ENCODE measurements around the gene UCHL3. TPM values are rescaled to one million over a fixed set of nuclear protein-coding genes. Genes with fewer than 3 reads are reported as not detected.

UCHL3 gene
- total RNA-seq (2014; rRNA removed; shearing (Covaris generic)) (42.8 and 46.7 TPM in 2 replicates), polyA plus RNA-seq (2016; fragmentation: Nextera tagmentation; extraction: Ambion mirVana) (116 and 118 TPM in 2 replicates)

DNA sequence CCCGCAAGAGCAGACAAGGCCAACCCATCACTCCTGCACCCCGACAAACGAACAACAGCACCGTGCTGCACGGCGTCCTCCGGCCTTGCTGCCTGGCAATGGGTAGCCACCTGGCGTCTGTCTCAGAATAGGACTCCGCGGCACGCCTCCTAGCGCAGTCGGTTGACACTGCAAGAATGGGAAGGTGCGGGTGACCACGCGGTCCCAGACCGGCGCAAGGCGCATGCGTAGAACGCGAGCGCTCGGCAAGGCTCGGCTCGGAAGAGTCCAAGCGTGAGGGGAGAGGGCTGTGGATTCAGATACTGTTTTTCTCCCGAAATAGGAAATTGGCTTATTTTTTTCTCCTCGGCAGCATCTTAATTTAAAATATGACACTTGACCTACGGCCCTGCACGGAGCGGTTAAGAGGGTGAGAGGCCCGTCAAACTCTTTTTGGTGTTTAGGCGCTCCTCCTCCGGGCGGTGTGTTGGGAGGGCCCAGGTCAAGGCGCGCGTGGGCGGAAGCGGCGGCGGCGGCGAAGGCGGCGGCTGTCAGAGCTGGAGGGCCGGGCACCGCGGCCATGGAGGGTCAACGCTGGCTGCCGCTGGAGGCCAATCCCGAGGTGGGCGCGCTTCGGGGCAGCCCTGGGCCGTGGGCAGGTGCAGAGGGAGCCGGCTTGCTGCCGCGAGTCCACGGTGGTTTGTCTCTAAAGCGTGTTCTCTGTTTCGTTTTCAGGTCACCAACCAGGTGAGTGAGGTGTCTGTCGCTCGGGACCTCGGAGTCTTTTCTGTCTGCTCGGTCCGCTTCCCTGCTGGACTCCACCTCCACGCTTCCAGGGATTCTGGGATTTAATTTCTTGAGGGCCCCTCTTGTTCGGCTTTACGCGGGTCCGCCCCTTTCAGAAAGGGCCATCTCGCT lies at the start of gene UCHL3:
TSS of gene UCHL3 (plus strand) at position 530 of the 897 bp plus-strand sequence. CDS start at position 560, 30 bp downstream.
- Histone ChIP-seq H3K36me3 (ENCODE audit: low read depth) (no peaks in the 10 kb centered on the region), H3K4me2 (ENCODE audit: unreplicated experiment) (peak within 1 kb of the TSS; percentile 85), H4K20me1 (ENCODE audit: insufficient read depth) (no peaks in the 10 kb centered on the region), H3K27me3 (replicated peaks; ENCODE audit: insufficient read depth) (no peaks in the 10 kb centered on the region), H3K27ac (peak within 1 kb of the TSS; percentile 79), H2AFZ (peak within 1 kb of the TSS; percentile 92), H3K9me2 (ENCODE audit: insufficient read depth) (no peaks in the 10 kb centered on the region), H3K4me3 (peak within 1 kb of the TSS; percentile 90), H3F3A (ENCODE audit: insufficient read depth) (peaks cover 17% of the 10 kb centered on the region), H3K9me3 (ENCODE audit: low read depth) (no peaks in the 10 kb centered on the region), H3K9ac (peak within 1 kb of the TSS; percentile 81), H3K4me1 (ENCODE audit: insufficient read depth) (peaks cover 26% of the 10 kb centered on the region), H3K79me2 (ENCODE audit: insufficient read depth) (peaks cover 46% of the 10 kb centered on the region)
- DNase-seq: peak; percentile 97
- TF ChIP-seq EZH2 (IDR thresholded peaks at IDR 0.05; ENCODE audit: insufficient read depth, poor library complexity, severe bottlenecking) (no peak), EZH2phosphoT487 (IDR thresholded peaks at IDR 0.05; ENCODE audit: insufficient read depth, low read depth) (no peak)
- WGBS, 2 experiments (ENCODE audit: low coverage in 1 of 2, low lambda C conversion rate in 2 of 2, missing lambda C conversion rate in 2 of 2): 1 to 2% methylated on average over 62 to 71 of the region's 74 CpGs
- in situ Hi-C loops (cut with MboI): loop anchor here (10.0 kb wide), 1 partner anchor 175 kb away; no protein-coding TSS in a partner anchor

DNA sequence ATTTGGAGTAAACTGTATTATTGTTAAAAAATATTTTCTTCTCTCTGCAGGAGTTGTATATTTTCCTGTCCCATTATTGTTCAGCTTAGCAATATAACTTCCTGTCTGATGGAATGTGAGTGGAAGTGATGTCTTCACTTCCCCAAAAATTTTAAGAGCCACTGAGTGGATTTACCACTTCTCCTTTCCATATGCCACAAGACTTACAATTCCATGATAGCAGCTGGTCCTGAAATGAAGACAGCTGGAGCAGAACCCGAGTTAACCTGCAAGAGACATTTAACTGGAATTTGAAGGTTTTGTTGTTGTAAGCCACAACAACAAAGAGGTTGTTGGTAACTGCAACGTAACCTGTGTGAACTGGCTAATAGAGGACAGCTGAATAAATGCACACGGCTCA lies 44.3 kb upstream of the UCHL3 start:
- no peak for DNase-seq
- Histone ChIP-seq H3K27ac (no peak overlapping the region), H3K36me3 (ENCODE audit: low read depth) (no peaks in the 10 kb centered on the region), H3K9me2 (ENCODE audit: insufficient read depth) (no peaks in the 10 kb centered on the region), H3K9me3 (ENCODE audit: low read depth) (peaks cover 2% of the 10 kb centered on the region), H3K4me1 (ENCODE audit: insufficient read depth) (no peaks in the 10 kb centered on the region), H2AFZ (no peak overlapping the region), H3K9ac (no peak overlapping the region), H3K4me3 (no peak overlapping the region), H3F3A (ENCODE audit: insufficient read depth) (no peaks in the 10 kb centered on the region), H3K27me3 (replicated peaks; ENCODE audit: insufficient read depth) (no peaks in the 10 kb centered on the region), H3K4me2 (ENCODE audit: unreplicated experiment) (no peak overlapping the region), H3K79me2 (ENCODE audit: insufficient read depth) (no peaks in the 10 kb centered on the region), H4K20me1 (ENCODE audit: insufficient read depth) (no peaks in the 10 kb centered on the region)
- 77 to 80% methylated on average over 3 of the region's 3 CpGs for WGBS, 2 experiments (ENCODE audit: low coverage in 1 of 2, low lambda C conversion rate in 2 of 2, missing lambda C conversion rate in 2 of 2)
- in situ Hi-C loops (cut with MboI): no loop called here
- TF ChIP-seq EZH2 (IDR thresholded peaks at IDR 0.05; ENCODE audit: insufficient read depth, poor library complexity, severe bottlenecking): no peak
- no peak for TF ChIP-seq EZH2phosphoT487 (IDR thresholded peaks at IDR 0.05; ENCODE audit: insufficient read depth, low read depth)

DNA sequence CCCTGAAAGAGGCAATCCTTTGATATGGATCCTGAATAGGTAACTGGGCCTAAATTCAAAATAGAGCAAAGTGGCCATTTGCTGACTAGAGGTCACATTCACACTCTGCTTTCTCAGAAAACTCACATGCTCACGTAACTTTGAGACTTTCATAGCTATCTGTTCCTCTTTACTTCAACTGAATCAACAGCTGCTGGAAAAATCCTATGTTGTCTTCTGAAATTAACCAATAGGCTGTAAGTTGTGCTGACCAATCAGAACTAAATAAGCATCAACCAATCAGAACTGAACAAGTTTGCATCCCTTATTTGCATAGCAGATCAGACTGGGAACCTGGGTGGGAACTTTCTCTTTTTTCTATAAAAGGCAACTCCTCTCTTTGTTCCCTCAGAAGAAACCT lies 43.6 kb upstream of the UCHL3 start:
- Histone ChIP-seq H3K9ac (no peak overlapping the region), H3K4me1 (ENCODE audit: insufficient read depth) (no peaks in the 10 kb centered on the region), H3K9me3 (ENCODE audit: low read depth) (peaks cover 2% of the 10 kb centered on the region), H4K20me1 (ENCODE audit: insufficient read depth) (no peaks in the 10 kb centered on the region), H3K27ac (no peak overlapping the region), H3K79me2 (ENCODE audit: insufficient read depth) (no peaks in the 10 kb centered on the region), H3K4me2 (ENCODE audit: unreplicated experiment) (no peak overlapping the region), H2AFZ (no peak overlapping the region), H3K4me3 (no peak overlapping the region), H3K9me2 (ENCODE audit: insufficient read depth) (no peaks in the 10 kb centered on the region), H3F3A (ENCODE audit: insufficient read depth) (no peaks in the 10 kb centered on the region), H3K27me3 (replicated peaks; ENCODE audit: insufficient read depth) (no peaks in the 10 kb centered on the region), H3K36me3 (ENCODE audit: low read depth) (no peaks in the 10 kb centered on the region)
- TF ChIP-seq EZH2phosphoT487 (IDR thresholded peaks at IDR 0.05; ENCODE audit: insufficient read depth, low read depth): no peak
- TF ChIP-seq EZH2 (IDR thresholded peaks at IDR 0.05; ENCODE audit: insufficient read depth, poor library complexity, severe bottlenecking): no peak
- DNase-seq: no peak
- in situ Hi-C loops (cut with MboI): no loop called here
- WGBS, 2 experiments (ENCODE audit: low coverage in 1 of 2, low lambda C conversion rate in 2 of 2, missing lambda C conversion rate in 2 of 2): 90 to 91% methylated on average over 1 of the region's 1 CpG

DNA sequence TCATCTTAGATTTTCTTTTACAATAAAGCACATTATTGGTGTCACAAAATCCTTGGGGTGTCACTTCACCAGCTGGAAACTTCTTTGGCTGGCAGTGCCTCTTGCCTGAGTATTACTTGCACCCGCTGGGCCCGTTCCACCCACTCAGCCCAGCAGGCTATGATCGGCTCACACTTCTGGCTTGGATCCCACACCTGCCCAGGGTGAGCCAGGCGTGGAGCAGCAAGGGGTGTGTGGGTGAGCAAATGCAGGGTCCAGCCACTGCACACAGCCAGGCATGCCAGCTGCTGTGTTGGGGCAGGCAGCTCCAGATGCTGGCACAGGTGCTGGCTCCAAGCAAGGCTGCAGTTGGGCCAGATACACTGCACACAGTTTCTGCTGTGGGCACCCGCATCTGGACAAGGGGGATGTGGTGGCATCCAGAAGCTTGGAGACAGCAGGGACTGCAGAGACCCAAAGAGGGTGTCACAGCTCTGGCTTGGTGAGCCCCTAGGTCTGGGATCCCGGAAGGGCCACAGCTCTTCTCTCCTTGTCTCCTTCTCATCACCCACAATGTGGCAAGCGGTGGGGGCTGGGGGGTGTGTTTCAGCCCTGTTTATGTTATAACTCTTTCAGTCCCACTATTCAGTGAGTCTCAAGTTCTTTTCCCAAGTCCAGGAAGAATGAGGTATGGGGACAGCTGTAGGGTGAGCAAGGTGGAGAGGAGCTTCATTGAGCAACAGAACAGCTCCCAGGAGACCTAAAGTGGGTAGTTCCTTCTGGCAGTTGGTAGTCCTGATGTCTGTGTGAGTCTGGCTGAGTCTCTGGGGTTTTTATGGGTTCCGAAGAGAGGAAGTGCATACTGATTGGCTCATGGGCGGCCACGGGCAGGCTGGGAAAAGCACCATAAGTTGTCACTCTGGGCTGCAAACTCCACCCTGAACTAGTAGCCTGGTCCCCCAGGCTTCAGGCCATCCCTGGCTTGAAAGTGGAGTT lies 42.3 kb upstream of the UCHL3 start:
- no peaks in the 10 kb centered on the region for H3K79me2 ChIP-seq (ENCODE audit: insufficient read depth)
- H3K9me2 ChIP-seq (ENCODE audit: insufficient read depth): no peaks in the 10 kb centered on the region
- no peak overlapping the region for H2AFZ ChIP-seq
- H3K27ac ChIP-seq: no peak overlapping the region
- no peaks in the 10 kb centered on the region for H3F3A ChIP-seq (ENCODE audit: insufficient read depth)
- DNase-seq: no peak
- in situ Hi-C loops (cut with MboI): no loop called here
- no peaks in the 10 kb centered on the region for H4K20me1 ChIP-seq (ENCODE audit: insufficient read depth)
- TF ChIP-seq EZH2 (IDR thresholded peaks at IDR 0.05; ENCODE audit: insufficient read depth, poor library complexity, severe bottlenecking) (no peak), EZH2phosphoT487 (IDR thresholded peaks at IDR 0.05; ENCODE audit: insufficient read depth, low read depth) (no peak)
- peaks cover 2% of the 10 kb centered on the region for H3K9me3 ChIP-seq (ENCODE audit: low read depth)
- no peaks in the 10 kb centered on the region for H3K36me3 ChIP-seq (ENCODE audit: low read depth)
- H3K4me3 ChIP-seq: no peak overlapping the region
- 64 to 67% methylated on average over 10 of the region's 10 CpGs for WGBS, 2 experiments (ENCODE audit: low coverage in 1 of 2, low lambda C conversion rate in 2 of 2, missing lambda C conversion rate in 2 of 2)
- no peaks in the 10 kb centered on the region for H3K27me3 ChIP-seq (replicated peaks; ENCODE audit: insufficient read depth)
- H3K4me1 ChIP-seq (ENCODE audit: insufficient read depth): no peaks in the 10 kb centered on the region
- no peak overlapping the region for H3K4me2 ChIP-seq (ENCODE audit: unreplicated experiment)
- no peak overlapping the region for H3K9ac ChIP-seq
